Measurements from ENCODE around the gene MST1. TPM values are rescaled to one million over a fixed set of nuclear protein-coding genes. Genes with fewer than 3 reads are reported as not detected.

The MST1 gene
- total RNA-seq, 4 donors from 2014 or later = 1.7 to 4.7 (median 3.8) TPM

GRCh38 chr3:49716169-49716568, 26.9 kb upstream of the MST1 start:
- 94% methylated on average over 3 of the region's 7 CpGs for WGBS

GRCh38 chr3:49715611-49716121, 26.4 kb upstream of the MST1 start:
- DNase-seq (ENCODE audit: extremely low spot score) = no peak
- peaks cover 16 to 26% (median 25%) of the 10 kb centered on the region in 4 donors for H3K4me1 ChIP-seq
- peaks cover 6 to 70% (median 51%) of the 10 kb centered on the region in 4 donors for H3K36me3 ChIP-seq
- intact Hi-C loops (cut with DNase I) = no loop called here
- no peaks in the 10 kb centered on the region for H3K27me3 ChIP-seq
- no peaks in the 10 kb centered on the region for H3K9me3 ChIP-seq
- no peak overlapping the region for H3K4me3 ChIP-seq
- WGBS = 95% methylated on average over 9 of the region's 13 CpGs
- H3K27ac ChIP-seq (replicated peaks in 1 of 4) = no peak overlapping the region
- TF ChIP-seq CTCF (IDR thresholded peaks at IDR 0.05) (no peak), EP300 (IDR thresholded peaks at IDR 0.05) (no peak), POLR2A (IDR thresholded peaks at IDR 0.05; ENCODE audit: low read depth) (no peak), POLR2AphosphoS5 (IDR thresholded peaks at IDR 0.05) (no peak)

More at GRCh38 chr3:49716169-49716568, 26.9 kb upstream of the MST1 start:
- Histone ChIP-seq H3K36me3 (peaks cover 6 to 70% (median 55%) of the 10 kb centered on the region in 4 donors), H3K9me3 (no peaks in the 10 kb centered on the region), H3K27me3 (no peaks in the 10 kb centered on the region), H3K27ac (replicated peaks in 1 of 4) (no peak overlapping the region), H3K4me3 (no peak overlapping the region), H3K4me1 (peaks cover 16 to 27% (median 25%) of the 10 kb centered on the region in 4 donors)
- intact Hi-C loops (cut with DNase I) = no loop called here
- no peak for DNase-seq (ENCODE audit: extremely low spot score)
- TF ChIP-seq EP300 (IDR thresholded peaks at IDR 0.05) = no peak
- no peak for TF ChIP-seq POLR2A (IDR thresholded peaks at IDR 0.05; ENCODE audit: low read depth)
- TF ChIP-seq POLR2AphosphoS5 (IDR thresholded peaks at IDR 0.05) = no peak

- peaks cover 13 to 19% (median 18%) of the 10 kb centered on the region in 4 donors for H3K4me1 ChIP-seq
- intact Hi-C loops (cut with DNase I) = no loop called here
- H3K9me3 ChIP-seq = no peaks in the 10 kb centered on the region
- H3K27ac ChIP-seq (replicated peaks in 1 of 4) = no peak overlapping the region
- 97% methylated on average over 6 of the region's 13 CpGs for WGBS
- TF ChIP-seq CTCF (IDR thresholded peaks at IDR 0.05) (no peak), POLR2A (IDR thresholded peaks at IDR 0.05; ENCODE audit: low read depth) (no peak), EP300 (IDR thresholded peaks at IDR 0.05) (no peak), POLR2AphosphoS5 (IDR thresholded peaks at IDR 0.05) (no peak)
- H3K36me3 ChIP-seq = peaks cover 6 to 70% (median 47%) of the 10 kb centered on the region in 4 donors
- DNase-seq (ENCODE audit: extremely low spot score) = no peak
- H3K4me3 ChIP-seq = no peak overlapping the region
- no peaks in the 10 kb centered on the region for H3K27me3 ChIP-seq
Observed at GRCh38 chr3:49714728-49715550, 25.7 kb upstream of the MST1 start.

GRCh38 chr3:49713336-49714105, 24.2 kb upstream of the MST1 start:
- 97% methylated on average over 9 of the region's 25 CpGs for WGBS
- Histone ChIP-seq H3K9me3 (no peaks in the 10 kb centered on the region), H3K27ac (replicated peaks in 1 of 4) (no peak overlapping the region), H3K4me1 (peaks cover 2 to 7% (median 5%) of the 10 kb centered on the region in 4 donors), H3K27me3 (no peaks in the 10 kb centered on the region), H3K4me3 (no peak overlapping the region), H3K36me3 (peaks cover 6 to 80% (median 47%) of the 10 kb centered on the region in 4 donors)
- TF ChIP-seq POLR2AphosphoS5 (IDR thresholded peaks at IDR 0.05) (no peak), EP300 (IDR thresholded peaks at IDR 0.05) (no peak)
- DNase-seq (ENCODE audit: extremely low spot score) = no peak
- intact Hi-C loops (cut with DNase I) = no loop called here

GRCh38 chr3:49712631-49713317, 23.5 kb upstream of the MST1 start:
- TF ChIP-seq CTCF (IDR thresholded peaks at IDR 0.05) = no peak
- TF ChIP-seq POLR2AphosphoS5 (IDR thresholded peaks at IDR 0.05) = no peak
- no peak for TF ChIP-seq EP300 (IDR thresholded peaks at IDR 0.05)
- TF ChIP-seq POLR2A (IDR thresholded peaks at IDR 0.05; ENCODE audit: low read depth) = no peak
- H3K36me3 ChIP-seq = peaks cover 6 to 80% (median 49%) of the 10 kb centered on the region in 4 donors
- WGBS = 54% methylated on average over 5 of the region's 7 CpGs
- H3K4me1 ChIP-seq = no peaks in the 10 kb centered on the region
- no peak overlapping the region for H3K4me3 ChIP-seq
- no peaks in the 10 kb centered on the region for H3K9me3 ChIP-seq
- H3K27me3 ChIP-seq = no peaks in the 10 kb centered on the region
- H3K27ac ChIP-seq (replicated peaks in 1 of 4) = no peak overlapping the region
- DNase-seq (ENCODE audit: extremely low spot score) = no peak
- intact Hi-C loops (cut with DNase I) = no loop called here

Measured in esophagus muscularis mucosa (tissue), 4 donors.